RWPE2 (cell line): ENCODE measurements around the gene IFI35.

Experiments used
- ATAC-seq: fragments of 200-7000 bp; cut with Tn5 transposase; 3 replicates; pipeline ENCODE4 v1.9.1; 2021; ENCODE audit warnings: low read depth
- DNase-seq: peaks from one replicate; pipeline ENCODE4 v3.0.0-alpha.2; 2020; ENCODE audit warnings: low spot score
- H3K27ac ChIP-seq: fragments of 450-650 bp; 2 replicates; pipeline ENCODE4 v1.5.1; 2017; ENCODE audit warnings: mild to moderate bottlenecking; ENCODE audit not compliant: poor library complexity, severe bottlenecking
- H3K27me3 ChIP-seq: fragments of 250-450 bp; sonication (Bioruptor Pico); 2 replicates; pipeline ENCODE4 v1.5.1; 2021; ENCODE audit warnings: mild to moderate bottlenecking, moderate library complexity; ENCODE audit not compliant: insufficient read depth, poor library complexity, severe bottlenecking
- H3K36me3 ChIP-seq: fragments of 250-450 bp; sonication (Bioruptor Pico); 2 replicates; pipeline ENCODE4 v1.5.1; 2020; ENCODE audit warnings: low read depth, mild to moderate bottlenecking, moderate library complexity
- H3K4me1 ChIP-seq: fragments of 250-450 bp; sonication (Bioruptor Pico); 2 replicates; pipeline ENCODE4 v1.5.1; 2021; ENCODE audit warnings: mild to moderate bottlenecking, moderate library complexity; ENCODE audit not compliant: insufficient read depth, poor library complexity, severe bottlenecking
- H3K4me3 ChIP-seq: fragments of 250-450 bp; sonication (Bioruptor Pico); 2 replicates; pipeline ENCODE4 v1.5.1; 2021; ENCODE audit warnings: mild to moderate bottlenecking, moderate library complexity; ENCODE audit not compliant: severe bottlenecking
- H3K9me3 ChIP-seq: fragments of 250-450 bp; sonication (Bioruptor Pico); 2 replicates; pipeline ENCODE4 v1.5.1; 2021; ENCODE audit warnings: mild to moderate bottlenecking, moderate library complexity; ENCODE audit not compliant: severe bottlenecking
- CTCF ChIP-seq: fragments of 450-650 bp; IDR thresholded peaks from one replicate; pipeline ENCODE4 v1.5.1; 2017; ENCODE audit warnings: mild to moderate bottlenecking, moderate library complexity; ENCODE audit not compliant: poor library complexity, severe bottlenecking

The IFI35 gene

GRCh38 chr17:43018932-43019331 lies 12.3 kb downstream of the IFI35 start:
- H3K27ac ChIP-seq = no peak overlapping the region
- no peaks in the 10 kb centered on the region for H3K9me3 ChIP-seq
- no peak for TF ChIP-seq CTCF
- ATAC-seq (no peak), DNase-seq (no peak)
- H3K4me1 ChIP-seq = no peaks in the 10 kb centered on the region
- no peaks in the 10 kb centered on the region for H3K27me3 ChIP-seq
- peaks cover 25% of the 10 kb centered on the region for H3K36me3 ChIP-seq
- H3K4me3 ChIP-seq = no peak overlapping the region

DNA sequence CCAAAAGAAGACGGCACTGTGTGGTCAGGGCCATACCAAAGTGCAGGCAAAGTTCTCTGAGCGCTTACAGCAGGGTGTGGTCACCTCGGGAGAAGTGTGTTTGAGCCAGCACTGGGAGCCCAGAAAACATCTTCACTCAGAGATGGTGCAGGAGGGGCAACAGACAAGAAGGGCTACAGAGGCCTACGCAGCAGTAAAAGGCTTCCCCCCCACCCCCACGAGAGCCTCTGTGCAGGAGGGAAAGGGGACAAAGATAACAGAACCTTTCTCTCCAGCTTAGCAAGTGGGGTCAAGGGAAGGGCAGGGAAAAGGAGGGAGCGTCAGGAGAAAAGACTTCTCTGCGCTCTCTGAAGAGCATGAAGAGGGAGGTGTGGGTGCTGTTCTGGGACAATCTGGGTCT lies 12.8 kb downstream of the IFI35 start:
- DNase-seq (no peak), ATAC-seq (no peak)
- TF ChIP-seq CTCF = no peak
- Histone ChIP-seq H3K9me3 (no peaks in the 10 kb centered on the region), H3K27me3 (no peaks in the 10 kb centered on the region), H3K4me3 (no peak overlapping the region), H3K36me3 (peaks cover 25% of the 10 kb centered on the region), H3K27ac (peak overlapping the region; percentile 64), H3K4me1 (no peaks in the 10 kb centered on the region)

GRCh38 chr17:43020030-43020621 lies 13.5 kb downstream of the IFI35 start:
- Histone ChIP-seq H3K27ac (peak overlapping the region; percentile 64), H3K27me3 (no peaks in the 10 kb centered on the region), H3K9me3 (no peaks in the 10 kb centered on the region), H3K4me1 (no peaks in the 10 kb centered on the region), H3K4me3 (no peak overlapping the region), H3K36me3 (peaks cover 25% of the 10 kb centered on the region)
- no peak for ATAC-seq
- TF ChIP-seq CTCF = no peak
- DNase-seq = no peak

GRCh38 chr17:43020789-43021740 lies 14.5 kb downstream of the IFI35 start:
- peaks cover 24% of the 10 kb centered on the region for H3K36me3 ChIP-seq
- H3K27ac ChIP-seq = peak overlapping the region; percentile 64
- H3K4me3 ChIP-seq = peak overlapping the region; percentile 84
- ATAC-seq (peak; percentile 49), DNase-seq (no peak)
- H3K4me1 ChIP-seq = no peaks in the 10 kb centered on the region
- TF ChIP-seq CTCF = no peak
- H3K27me3 ChIP-seq = no peaks in the 10 kb centered on the region
- H3K9me3 ChIP-seq = no peaks in the 10 kb centered on the region
